ENCODE results near the gene CDON. TPM values are rescaled to one million over a fixed set of nuclear protein-coding genes. Genes with fewer than 3 reads are reported as not detected.

CDON gene
- total RNA-seq, 1 experiment from 2014 or later, result 17.1 TPM

DNA sequence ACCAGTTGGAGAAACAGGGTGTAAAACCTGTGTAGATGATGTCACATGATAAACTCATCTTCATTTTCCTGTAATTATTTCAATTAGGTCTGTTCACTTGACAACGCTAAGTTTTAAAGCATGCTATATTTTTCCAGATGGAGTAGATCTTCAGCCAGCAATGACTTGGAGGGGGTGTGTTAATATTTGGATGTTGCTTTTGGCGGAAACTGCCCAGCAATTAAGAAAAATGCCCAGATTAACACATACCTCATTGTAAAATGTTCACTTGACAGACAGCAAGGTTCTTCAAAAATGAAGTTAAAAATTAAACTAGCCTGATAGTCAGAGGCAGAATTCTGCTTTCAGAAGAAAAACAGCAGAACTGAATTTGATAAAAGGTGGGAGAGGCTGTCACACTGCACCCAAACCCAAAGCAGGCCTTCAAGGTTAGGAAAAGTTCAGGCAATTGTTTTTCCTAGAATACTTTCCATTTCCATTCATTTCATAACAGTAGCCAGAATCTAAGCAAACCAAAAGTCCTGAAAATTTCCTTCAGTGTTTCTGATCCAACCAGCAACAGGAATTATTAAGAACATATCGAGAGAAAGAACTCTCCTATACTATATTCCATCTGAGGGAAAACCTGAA lies 83.8 kb downstream of the CDON start:
- no peaks in the 10 kb centered on the region for H3K27me3 ChIP-seq (ENCODE audit: control insufficient read depth, insufficient read depth, low read length)
- no peak for DNase-seq (ENCODE audit: low read depth, low spot score)
- POLR2A ChIA-PET, result no interaction called here
- no peaks in the 10 kb centered on the region for H3K9me3 ChIP-seq (ENCODE audit: control insufficient read depth, insufficient read depth, low read depth, low read length)
- CTCF ChIA-PET, result no interaction called here
- H3K4me3 ChIP-seq (ENCODE audit: low read depth in 2 of 2, low read length in 2 of 2), result no peak overlapping the region
- no peak overlapping the region for H3K27ac ChIP-seq (ENCODE audit: low read length)
- H3K4me1 ChIP-seq (ENCODE audit: control insufficient read depth, insufficient read depth, low read length), result no peaks in the 10 kb centered on the region
- in situ Hi-C loops (cut with HindIII; ENCODE audit: low pct_unique_long_range_greater_than_20kb, low sequenced_read_pairs), result no loop called here
- BruUV-seq (replicated peaks), result no TSS peak
- TF ChIP-seq SIN3A (IDR thresholded peaks at IDR 0.05; ENCODE audit: borderline replicate concordance, insufficient read depth, low read depth, low read length) (no peak), POLR2AphosphoS5 (IDR thresholded peaks at IDR 0.05; ENCODE audit: low read depth, low read length) (no peak), TCF7L2 (IDR thresholded peaks at IDR 0.05; ENCODE audit: low read depth, low read length) (no peak)
- TF ChIP-seq, protein P1, sequence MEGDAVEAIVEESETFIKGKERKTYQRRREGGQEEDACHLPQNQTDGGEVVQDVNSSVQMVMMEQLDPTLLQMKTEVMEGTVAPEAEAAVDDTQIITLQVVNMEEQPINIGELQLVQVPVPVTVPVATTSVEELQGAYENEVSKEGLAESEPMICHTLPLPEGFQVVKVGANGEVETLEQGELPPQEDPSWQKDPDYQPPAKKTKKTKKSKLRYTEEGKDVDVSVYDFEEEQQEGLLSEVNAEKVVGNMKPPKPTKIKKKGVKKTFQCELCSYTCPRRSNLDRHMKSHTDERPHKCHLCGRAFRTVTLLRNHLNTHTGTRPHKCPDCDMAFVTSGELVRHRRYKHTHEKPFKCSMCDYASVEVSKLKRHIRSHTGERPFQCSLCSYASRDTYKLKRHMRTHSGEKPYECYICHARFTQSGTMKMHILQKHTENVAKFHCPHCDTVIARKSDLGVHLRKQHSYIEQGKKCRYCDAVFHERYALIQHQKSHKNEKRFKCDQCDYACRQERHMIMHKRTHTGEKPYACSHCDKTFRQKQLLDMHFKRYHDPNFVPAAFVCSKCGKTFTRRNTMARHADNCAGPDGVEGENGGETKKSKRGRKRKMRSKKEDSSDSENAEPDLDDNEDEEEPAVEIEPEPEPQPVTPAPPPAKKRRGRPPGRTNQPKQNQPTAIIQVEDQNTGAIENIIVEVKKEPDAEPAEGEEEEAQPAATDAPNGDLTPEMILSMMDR (IDR thresholded peaks at IDR 0.05), result no peak
- TF ChIP-seq, protein P2, sequence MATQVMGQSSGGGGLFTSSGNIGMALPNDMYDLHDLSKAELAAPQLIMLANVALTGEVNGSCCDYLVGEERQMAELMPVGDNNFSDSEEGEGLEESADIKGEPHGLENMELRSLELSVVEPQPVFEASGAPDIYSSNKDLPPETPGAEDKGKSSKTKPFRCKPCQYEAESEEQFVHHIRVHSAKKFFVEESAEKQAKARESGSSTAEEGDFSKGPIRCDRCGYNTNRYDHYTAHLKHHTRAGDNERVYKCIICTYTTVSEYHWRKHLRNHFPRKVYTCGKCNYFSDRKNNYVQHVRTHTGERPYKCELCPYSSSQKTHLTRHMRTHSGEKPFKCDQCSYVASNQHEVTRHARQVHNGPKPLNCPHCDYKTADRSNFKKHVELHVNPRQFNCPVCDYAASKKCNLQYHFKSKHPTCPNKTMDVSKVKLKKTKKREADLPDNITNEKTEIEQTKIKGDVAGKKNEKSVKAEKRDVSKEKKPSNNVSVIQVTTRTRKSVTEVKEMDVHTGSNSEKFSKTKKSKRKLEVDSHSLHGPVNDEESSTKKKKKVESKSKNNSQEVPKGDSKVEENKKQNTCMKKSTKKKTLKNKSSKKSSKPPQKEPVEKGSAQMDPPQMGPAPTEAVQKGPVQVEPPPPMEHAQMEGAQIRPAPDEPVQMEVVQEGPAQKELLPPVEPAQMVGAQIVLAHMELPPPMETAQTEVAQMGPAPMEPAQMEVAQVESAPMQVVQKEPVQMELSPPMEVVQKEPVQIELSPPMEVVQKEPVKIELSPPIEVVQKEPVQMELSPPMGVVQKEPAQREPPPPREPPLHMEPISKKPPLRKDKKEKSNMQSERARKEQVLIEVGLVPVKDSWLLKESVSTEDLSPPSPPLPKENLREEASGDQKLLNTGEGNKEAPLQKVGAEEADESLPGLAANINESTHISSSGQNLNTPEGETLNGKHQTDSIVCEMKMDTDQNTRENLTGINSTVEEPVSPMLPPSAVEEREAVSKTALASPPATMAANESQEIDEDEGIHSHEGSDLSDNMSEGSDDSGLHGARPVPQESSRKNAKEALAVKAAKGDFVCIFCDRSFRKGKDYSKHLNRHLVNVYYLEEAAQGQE (IDR thresholded peaks at IDR 0.05; ENCODE audit: insufficient read depth in 1 of 2, low read depth in 2 of 2, low read length in 1 of 2), result no peak
- intact Hi-C loops (cut with micrococcal nuclease; ENCODE audit: unreplicated experiment), result no loop called here
- H3K36me3 ChIP-seq (ENCODE audit: control insufficient read depth, insufficient read depth, low read length), result no peaks in the 10 kb centered on the region
- ATAC-seq, result no peak

DNA sequence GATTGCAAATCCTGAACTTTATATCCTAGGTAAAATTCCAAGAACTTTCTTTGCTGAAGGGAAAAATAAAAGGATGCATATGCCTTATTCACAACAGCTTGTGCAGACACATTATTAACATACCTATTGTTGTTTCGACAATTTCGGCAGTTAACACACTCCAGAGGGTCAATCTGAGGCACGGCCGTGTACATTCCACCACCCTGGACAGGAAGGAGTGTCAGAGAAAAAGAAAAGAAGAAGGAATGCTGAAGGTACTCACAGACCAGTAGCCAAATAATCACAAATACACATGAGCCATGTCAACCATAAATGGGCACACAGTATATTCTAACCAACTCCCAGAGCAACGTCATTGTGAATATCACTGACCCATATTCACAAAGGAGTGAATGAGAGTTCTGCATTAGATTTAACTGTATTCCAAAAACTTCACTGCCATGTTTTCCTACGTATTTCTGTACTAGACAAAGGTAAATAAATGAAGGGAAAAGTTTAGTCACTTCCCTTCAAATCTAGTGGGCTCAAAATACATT lies 84.4 kb downstream of the CDON start:
- intact Hi-C loops (cut with micrococcal nuclease; ENCODE audit: unreplicated experiment) (no loop called here), in situ Hi-C loops (cut with HindIII; ENCODE audit: low pct_unique_long_range_greater_than_20kb, low sequenced_read_pairs) (no loop called here)
- H3K9me3 ChIP-seq (ENCODE audit: control insufficient read depth, insufficient read depth, low read depth, low read length), result no peaks in the 10 kb centered on the region
- no TSS peak for BruUV-seq (replicated peaks)
- no peaks in the 10 kb centered on the region for H3K27me3 ChIP-seq (ENCODE audit: control insufficient read depth, insufficient read depth, low read length)
- H3K27ac ChIP-seq (ENCODE audit: low read length), result no peak overlapping the region
- H3K4me1 ChIP-seq (ENCODE audit: control insufficient read depth, insufficient read depth, low read length), result no peaks in the 10 kb centered on the region
- ChIA-PET POLR2A (interaction anchor here (0.6 kb wide), 1 partner anchor 1321 kb away, joined by 5 read pairs; no protein-coding TSS in a partner anchor), CTCF (no interaction called here)
- H3K4me3 ChIP-seq (ENCODE audit: low read depth in 2 of 2, low read length in 2 of 2), result no peak overlapping the region
- ATAC-seq (no peak), DNase-seq (ENCODE audit: low read depth, low spot score) (no peak)
- H3K36me3 ChIP-seq (ENCODE audit: control insufficient read depth, insufficient read depth, low read length), result no peaks in the 10 kb centered on the region
- no peak for TF ChIP-seq TCF7L2 (IDR thresholded peaks at IDR 0.05; ENCODE audit: low read depth, low read length)
- no peak for TF ChIP-seq POLR2AphosphoS5 (IDR thresholded peaks at IDR 0.05; ENCODE audit: low read depth, low read length)
- TF ChIP-seq, protein P1 (IDR thresholded peaks at IDR 0.05), result no peak
- TF ChIP-seq, protein P2 (IDR thresholded peaks at IDR 0.05; ENCODE audit: insufficient read depth in 1 of 2, low read depth in 2 of 2, low read length in 1 of 2), result no peak
- no peak for TF ChIP-seq SIN3A (IDR thresholded peaks at IDR 0.05; ENCODE audit: borderline replicate concordance, insufficient read depth, low read depth, low read length)

Data from Panc1 (cell line).